Body of pancreas (tissue), 4 donors: ENCODE data around the gene NET1. TPM values are rescaled to one million over a fixed set of nuclear protein-coding genes. Genes with fewer than 3 reads are reported as not detected.
A peak's percentile ranks its signal among the peaks of the same experiment; 100 is the strongest.

ENCODE experiments used
- ATAC-seq: fragments of 150-250 bp; one replicate; pipeline ENCODE4 v1.9.1; 2016
- DNase-seq, 4 donors: peaks; one replicate each; pipeline ENCODE4 v3.0.0-alpha.2; 2019
- H3K27ac ChIP-seq, 4 donors: fragments of 200-600 bp; sonication (generic); 1 replicate in 3 of 4; 2 replicates in 1 of 4; pipeline versions ENCODE4 v1.5.1 to v1.6.1; 2016 to 2019; ENCODE audit warnings: mild to moderate bottlenecking in 1 of 4, mixed read lengths in 1 of 4, moderate library complexity in 1 of 4
- H3K27me3 ChIP-seq, 2 donors: fragments of 200-600 bp; sonication (generic); one replicate each; pipeline ENCODE4 v1.6.0; 2016; ENCODE audit warnings: mild to moderate bottlenecking in 1 of 2
- H3K36me3 ChIP-seq, 2 donors: fragments of 200-600 bp; sonication (generic); replicated peaks in 1 of 2; 2 replicates each; pipeline ENCODE4 v1.5.1; 2016; ENCODE audit warnings: low read depth in 2 of 2; ENCODE audit not compliant: insufficient read depth in 1 of 2
- H3K4me1 ChIP-seq: fragments of 200-600 bp; sonication (generic); one replicate; pipeline ENCODE4 v1.6.0; 2016
- H3K4me3 ChIP-seq, 2 donors: fragments of 200-600 bp; sonication (generic); 1 replicate in 1 of 2; 2 replicates in 1 of 2; pipeline ENCODE4 v1.5.1; 2016 to 2019
- H3K9me3 ChIP-seq, 3 donors: fragments of 200-600 bp; sonication (generic); 1 replicate in 2 of 3; 2 replicates in 1 of 3; pipeline ENCODE4 v1.5.1; 2016
- CTCF ChIP-seq, 7 experiments: fragments of 450-650 bp in 4 of 7; fragments of 200-600 bp in 3 of 7; sonication (generic) in 3 of 7; IDR thresholded peaks; one replicate each; pipeline ENCODE4 v1.5.1; 2016 to 2019; ENCODE audit warnings: antibody characterized with exemption in 7 of 7
- POLR2A ChIP-seq, 3 donors: fragments of 450-650 bp; IDR thresholded peaks; one replicate each; pipeline ENCODE4 v1.6.1; 2016; ENCODE audit warnings: antibody characterized with exemption in 3 of 3, mild to moderate bottlenecking in 2 of 3
- WGBS, 2 donors: methylation state at CpG; one replicate each; pipeline ENCODE4 v1.1.5; 2017; 5-methylcytosine and 5-hydroxymethylcytosine counted together
- intact Hi-C: fragments of 100-400 bp; cut with DNase I; formaldehyde crosslinking; loops from one replicate; pipeline ENCODE4 v1.15.1; 2023
- total RNA-seq, 2 donors: library from RNA; depleted of rRNA; stranded (reverse); fragments of >200 nt; gene quantifications; one replicate each; pipeline ENCODE4 v1.1.0, GENCODE V29; 2016

Gene NET1
- total RNA-seq, 2 donors from 2014 or later = 37.9 to 70.3 TPM

GRCh38 chr10:5365928-5366327 lies 46.4 kb upstream of the NET1 start:
- H3K9me3 ChIP-seq = no peaks in the 10 kb centered on the region
- no peak overlapping the region for H3K4me3 ChIP-seq
- H3K36me3 ChIP-seq = no peaks in the 10 kb centered on the region
- H3K4me1 ChIP-seq = peaks cover 9% of the 10 kb centered on the region
- ATAC-seq (no peak), DNase-seq (no peak)
- 16 to 24% methylated on average over 5 of the region's 5 CpGs for WGBS, 2 donors
- TF ChIP-seq POLR2A (IDR thresholded peaks at IDR 0.05) (no peak), CTCF (IDR thresholded peaks at IDR 0.05) (no peak)
- H3K27me3 ChIP-seq = no peaks in the 10 kb centered on the region
- intact Hi-C loops = no loop called here
- H3K27ac ChIP-seq = no peak overlapping the region

GRCh38 chr10:5369362-5370158 lies 42.8 kb upstream of the NET1 start:
- ATAC-seq (no peak), DNase-seq (peak in 1 of 4 donors; percentile 25)
- no peaks in the 10 kb centered on the region for H3K27me3 ChIP-seq
- no peak overlapping the region for H3K27ac ChIP-seq
- 44 to 65% methylated on average over 8 to 16 of the region's 16 CpGs for WGBS, 2 donors
- TF ChIP-seq CTCF (IDR thresholded peaks at IDR 0.05) = no peak
- no peak for TF ChIP-seq POLR2A (IDR thresholded peaks at IDR 0.05)
- no peak overlapping the region for H3K4me3 ChIP-seq
- H3K9me3 ChIP-seq = no peaks in the 10 kb centered on the region
- no peaks in the 10 kb centered on the region for H3K36me3 ChIP-seq
- H3K4me1 ChIP-seq = peaks cover 9% of the 10 kb centered on the region
- intact Hi-C loops = no loop called here

GRCh38 chr10:5370493-5371352 lies 41.6 kb upstream of the NET1 start:
- Histone ChIP-seq H3K27me3 (no peaks in the 10 kb centered on the region), H3K4me1 (peaks cover under 1% of the 10 kb centered on the region), H3K9me3 (no peaks in the 10 kb centered on the region), H3K36me3 (no peaks in the 10 kb centered on the region), H3K4me3 (no peak overlapping the region), H3K27ac (no peak overlapping the region)
- TF ChIP-seq CTCF (IDR thresholded peaks at IDR 0.05) (no peak), POLR2A (IDR thresholded peaks at IDR 0.05) (no peak)
- DNase-seq = no peak
- intact Hi-C loops = no loop called here
- no peak for ATAC-seq
- 59 to 73% methylated on average over 21 to 28 of the region's 28 CpGs for WGBS, 2 donors

- ATAC-seq (no peak), DNase-seq (no peak)
- H3K36me3 ChIP-seq = no peaks in the 10 kb centered on the region
- H3K27me3 ChIP-seq = no peaks in the 10 kb centered on the region
- H3K27ac ChIP-seq = no peak overlapping the region
- no peaks in the 10 kb centered on the region for H3K4me1 ChIP-seq
- 66 to 73% methylated on average over 4 of the region's 4 CpGs for WGBS, 2 donors
- no peak for TF ChIP-seq CTCF (IDR thresholded peaks at IDR 0.05)
- TF ChIP-seq POLR2A (IDR thresholded peaks at IDR 0.05) = no peak
- H3K9me3 ChIP-seq = no peaks in the 10 kb centered on the region
- no peak overlapping the region for H3K4me3 ChIP-seq
- intact Hi-C loops = no loop called here
Measured at GRCh38 chr10:5373307-5373706, 39.0 kb upstream of the NET1 start.
